HG02588 (cell line): ENCODE results near the gene ABCC3.

Source experiments
- ATAC-seq: cut with Tn5 transposase; IDR thresholded peaks from one replicate; pipeline ENCODE4 v1.9.1; 2021; ENCODE audit warnings: mild to moderate bottlenecking, moderate library complexity; ENCODE audit not compliant: unreplicated experiment

Gene ABCC3

DNA sequence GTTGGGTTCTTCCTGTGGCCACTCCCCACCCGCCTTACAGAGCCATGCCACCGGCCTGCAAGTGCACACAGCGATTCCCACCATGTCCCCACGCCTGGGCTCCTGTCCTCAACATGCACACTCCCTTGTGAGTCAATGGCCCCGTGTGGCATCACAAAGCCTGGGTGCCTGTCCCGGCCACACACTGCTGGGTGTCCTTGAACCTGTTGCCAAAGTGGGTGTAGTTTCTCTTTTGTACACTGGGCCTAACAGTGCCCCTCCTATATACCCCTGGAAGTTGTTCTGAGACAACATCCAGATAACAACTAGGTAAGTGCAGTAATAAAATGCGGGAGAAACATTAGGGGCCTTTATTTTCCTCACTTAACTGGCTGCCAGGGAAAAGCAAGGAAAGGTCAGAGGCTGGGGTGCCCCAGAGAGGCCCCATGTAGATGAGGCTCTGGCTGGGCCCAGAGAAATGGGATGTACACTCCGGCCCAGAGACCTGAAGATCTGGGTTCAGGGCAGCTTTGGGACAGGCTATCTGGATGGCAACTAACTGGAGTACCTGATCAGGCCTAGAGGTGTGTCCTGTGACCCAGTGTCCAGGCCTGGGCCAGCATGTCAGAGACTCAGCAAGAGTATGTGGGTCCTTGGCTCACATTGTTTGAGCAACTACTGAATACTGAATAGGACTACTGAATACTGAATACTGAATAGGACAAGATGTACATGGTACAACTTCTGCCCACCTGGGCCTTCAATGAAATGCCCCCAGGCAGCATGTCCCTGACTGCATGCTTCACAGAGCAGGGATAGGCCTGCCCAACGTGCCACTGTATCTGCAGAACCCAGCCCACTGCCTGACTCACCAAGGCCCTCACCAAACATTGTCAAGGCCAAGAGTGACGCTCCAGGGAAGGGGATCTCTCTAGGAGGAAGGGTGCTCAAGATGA, 8.3 kb downstream of the ABCC3 start:
- no peak for ATAC-seq

DNA sequence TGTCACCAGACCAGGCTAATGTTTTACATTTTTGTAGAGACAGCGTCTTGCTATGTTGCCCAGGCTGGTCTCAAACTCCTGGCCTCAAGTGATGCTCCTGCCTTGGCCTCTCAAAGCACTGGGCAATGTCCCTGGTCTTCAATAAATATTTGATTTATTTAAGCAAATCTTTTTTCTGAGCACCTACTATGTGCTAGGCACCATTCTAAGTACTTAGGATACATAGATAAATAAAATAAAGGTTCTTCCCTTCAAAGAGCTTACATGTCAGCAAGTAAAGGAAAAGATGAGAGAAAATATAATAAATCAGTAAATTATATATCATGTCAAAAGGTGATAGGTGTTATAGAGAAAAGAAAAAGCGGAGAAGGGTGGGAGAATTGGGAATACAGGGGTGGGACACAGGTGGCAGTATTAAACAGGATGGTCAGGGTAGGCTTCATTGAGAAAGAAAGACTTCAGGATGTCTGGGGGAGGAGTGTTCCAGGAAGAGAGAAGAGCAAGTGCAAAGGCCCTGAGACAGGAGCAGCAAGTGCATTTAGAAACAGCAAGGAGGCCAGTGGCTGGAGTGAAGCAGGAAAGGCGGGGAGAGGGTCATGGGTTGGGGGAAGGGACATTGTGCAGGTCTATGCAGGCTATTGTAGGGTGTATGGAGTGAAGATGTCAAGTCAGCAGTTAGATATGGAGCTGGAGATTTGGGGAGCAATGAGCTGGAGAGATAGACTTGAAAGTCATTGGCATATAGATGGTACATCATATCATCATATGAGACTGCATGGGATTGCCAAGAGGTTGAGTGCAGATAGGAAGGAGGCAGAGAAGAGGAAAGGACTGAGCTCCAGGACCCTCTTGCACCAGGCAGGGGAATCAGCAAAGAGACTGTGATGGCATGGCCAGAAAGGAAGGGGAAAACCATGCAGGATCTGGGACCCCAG, 11.3 kb downstream of the ABCC3 start:
- no peak for ATAC-seq

DNA sequence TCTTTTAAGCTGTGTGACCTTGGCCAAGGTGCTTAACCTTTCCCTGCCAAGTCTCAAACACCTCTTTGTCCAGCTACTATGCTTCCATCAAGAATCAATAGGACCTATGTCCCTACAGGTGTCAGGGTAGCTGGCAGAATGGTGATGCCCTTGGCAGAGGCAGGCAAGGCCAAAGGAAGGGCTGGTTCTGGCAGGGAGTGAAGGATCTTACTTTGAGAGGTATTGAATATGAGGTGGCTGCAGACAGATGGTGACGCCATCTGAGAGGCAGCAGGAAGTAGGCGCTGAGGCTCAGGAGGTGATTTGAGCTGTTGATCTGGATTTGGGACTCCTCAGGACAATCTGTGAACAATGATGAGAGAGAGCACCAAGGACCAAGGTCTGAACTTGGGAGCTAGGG, 12.5 kb downstream of the ABCC3 start:
- ATAC-seq: no peak

GRCh38 chr17:50649042-50649908, 14.6 kb downstream of the ABCC3 start:
- ATAC-seq: no peak

DNA sequence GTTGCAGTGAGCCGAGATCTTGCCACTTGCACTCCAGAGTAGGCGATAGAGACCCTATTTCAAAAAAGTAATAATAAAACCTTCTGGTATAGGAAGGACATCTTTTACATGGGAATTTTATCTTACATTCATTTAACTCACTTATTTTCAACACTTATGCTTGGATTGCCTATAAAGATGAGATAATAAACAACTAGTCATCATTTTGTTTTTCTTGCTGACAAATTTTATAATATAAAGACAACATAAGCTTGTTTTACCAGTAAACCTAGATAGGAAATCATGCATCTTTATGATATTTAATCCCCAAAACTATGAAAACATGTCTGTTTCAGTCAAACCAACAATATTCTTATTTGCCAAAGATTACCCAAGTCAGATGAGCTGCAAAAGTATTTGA, 17.0 kb downstream of the ABCC3 start:
- no peak for ATAC-seq

- ATAC-seq: no peak
These were observed 19.1 kb downstream of the ABCC3 start for GRCh38 chr17:50653738-50654137.

GRCh38 chr17:50656509-50656908, 21.8 kb downstream of the ABCC3 start:
- ATAC-seq: no peak

DNA sequence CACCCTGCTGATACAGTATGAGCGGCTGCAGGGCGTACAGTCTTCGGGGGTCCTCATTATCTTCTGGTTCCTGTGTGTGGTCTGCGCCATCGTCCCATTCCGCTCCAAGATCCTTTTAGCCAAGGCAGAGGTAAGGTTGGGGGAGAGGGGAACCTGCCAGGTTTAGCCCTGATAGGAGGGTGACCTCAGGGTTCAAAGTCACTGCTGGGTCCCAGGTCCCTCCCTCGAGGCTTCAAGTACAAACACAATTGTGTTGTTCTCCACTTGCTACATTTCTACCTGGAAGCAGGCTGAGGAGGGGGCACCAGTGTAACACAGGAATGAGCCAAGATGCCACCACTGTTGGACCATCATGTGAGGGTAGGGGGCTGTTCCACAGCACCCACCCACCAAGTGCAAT, 22.4 kb downstream of the ABCC3 start:
- ATAC-seq: no peak

- no peak for ATAC-seq
These were observed 22.9 kb downstream of the ABCC3 start for GRCh38 chr17:50657627-50658026.

DNA sequence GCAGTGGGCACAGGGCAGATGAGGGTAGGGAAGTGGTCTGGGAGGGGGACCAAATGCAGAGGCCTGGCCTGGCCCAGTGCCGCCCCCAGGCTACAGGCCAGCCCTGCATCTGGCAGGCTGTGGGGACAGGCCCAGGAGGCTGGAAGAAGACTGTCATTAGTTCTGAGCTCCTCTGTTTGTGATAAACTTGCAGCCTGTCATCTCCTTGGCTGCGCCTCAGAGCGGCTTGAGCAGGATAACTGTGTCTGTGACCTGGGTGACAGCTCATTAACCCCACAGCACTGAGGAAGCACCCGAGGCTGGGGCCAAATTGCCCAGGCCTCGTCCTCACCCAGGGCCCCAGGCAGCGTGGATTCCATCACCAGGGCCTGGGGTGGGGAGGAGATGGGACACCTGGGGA, 23.9 kb downstream of the ABCC3 start:
- ATAC-seq: no peak

GRCh38 chr17:50659179-50659578, 24.5 kb downstream of the ABCC3 start:
- ATAC-seq: no peak

DNA sequence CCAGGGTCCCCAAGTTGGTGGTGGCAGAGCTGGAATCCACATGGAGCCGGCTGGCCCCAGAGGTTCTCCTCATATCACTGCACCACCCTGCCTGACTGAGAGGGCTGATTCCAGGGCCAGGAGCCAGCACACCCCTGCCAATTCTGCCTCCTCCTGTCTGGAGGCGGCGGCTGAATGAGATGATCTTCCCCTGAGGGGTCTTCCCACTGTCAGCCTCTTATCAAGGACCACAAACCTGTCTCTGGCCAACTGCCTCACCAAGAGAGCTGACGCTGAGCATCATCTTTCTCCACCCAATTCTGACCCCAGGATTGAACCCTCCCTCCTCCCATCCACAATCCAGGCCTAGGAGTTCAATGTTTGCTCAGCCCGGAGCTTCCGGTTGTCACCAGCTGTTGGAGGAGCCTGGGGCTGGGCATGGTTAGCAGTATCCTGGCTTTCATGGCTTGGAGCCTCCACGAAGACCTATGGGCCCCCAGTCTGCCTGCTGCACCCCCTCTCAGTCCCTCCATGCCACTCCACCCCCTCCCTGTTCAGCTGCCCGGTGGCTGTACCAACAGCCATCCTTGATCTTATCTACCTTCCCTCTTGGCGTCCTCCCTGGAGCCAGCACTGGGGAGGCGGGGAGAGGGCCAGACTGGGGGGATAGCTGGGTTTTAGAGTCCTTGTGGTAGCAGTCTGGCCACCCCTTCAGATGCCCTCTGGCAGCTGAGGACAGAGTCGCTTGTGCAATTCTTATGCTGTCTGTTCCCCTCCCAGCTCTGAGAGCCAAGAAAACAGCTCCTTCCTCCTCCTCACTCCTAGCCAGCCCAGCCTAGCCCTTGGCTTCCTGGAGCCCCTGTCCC, 25.6 kb downstream of the ABCC3 start:
- ATAC-seq: no peak

DNA sequence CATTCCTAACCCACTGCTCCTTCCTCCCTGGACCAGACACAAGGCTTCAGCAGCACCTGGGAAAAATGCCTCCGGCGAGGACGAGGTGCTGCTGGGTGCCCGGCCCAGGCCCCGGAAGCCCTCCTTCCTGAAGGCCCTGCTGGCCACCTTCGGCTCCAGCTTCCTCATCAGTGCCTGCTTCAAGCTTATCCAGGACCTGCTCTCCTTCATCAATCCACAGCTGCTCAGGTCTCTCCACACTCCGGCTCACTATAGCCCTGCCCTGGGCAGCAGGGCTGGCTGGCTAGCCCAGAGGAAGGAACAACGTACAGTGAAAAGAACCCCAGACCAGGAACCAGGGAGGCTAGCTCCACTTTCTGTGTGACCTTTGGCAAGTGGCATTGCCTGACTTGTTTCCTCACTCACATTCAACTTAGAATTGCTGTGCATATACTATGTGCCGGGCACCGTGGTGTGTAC, 26.2 kb downstream of the ABCC3 start:
- no peak for ATAC-seq

GRCh38 chr17:50661348-50661747, 26.7 kb downstream of the ABCC3 start:
- ATAC-seq: no peak

GRCh38 chr17:50661795-50662391, 27.2 kb downstream of the ABCC3 start:
- no peak for ATAC-seq

- ATAC-seq: no peak
These were observed 28.0 kb downstream of the ABCC3 start for GRCh38 chr17:50662632-50663225.

GRCh38 chr17:50663812-50664374, 29.2 kb downstream of the ABCC3 start:
- no peak for ATAC-seq

DNA sequence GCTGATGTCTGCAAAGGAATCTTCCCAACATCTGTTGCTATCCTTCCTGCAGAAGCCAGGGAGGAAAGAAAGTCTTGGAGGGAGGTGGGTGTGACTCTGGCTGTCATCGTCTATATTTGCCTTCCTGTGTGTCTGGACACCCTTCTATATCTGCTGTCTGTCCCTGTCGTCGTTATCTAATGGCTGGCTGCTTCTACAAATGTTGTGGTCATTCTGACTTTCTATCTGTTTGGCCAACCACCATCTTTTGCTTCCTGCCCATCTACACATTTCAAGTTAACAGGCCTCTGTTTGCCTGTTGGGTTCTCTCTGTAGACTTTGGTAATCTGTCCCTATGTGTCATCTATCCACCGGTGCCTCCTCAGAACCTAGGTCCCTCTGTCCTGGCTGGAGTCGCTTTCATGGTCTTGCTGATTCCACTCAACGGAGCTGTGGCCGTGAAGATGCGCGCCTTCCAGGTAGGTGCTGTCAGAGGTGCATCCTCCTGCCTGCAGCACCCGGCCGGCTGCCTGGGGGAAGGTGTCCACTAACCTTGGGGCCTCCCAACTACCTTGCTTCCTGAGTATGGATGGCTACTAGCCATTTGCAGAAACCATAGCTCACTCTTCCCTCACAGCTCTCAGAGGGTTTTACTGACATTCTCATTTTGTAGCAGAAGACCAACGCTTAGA, 30.2 kb downstream of the ABCC3 start:
- ATAC-seq: no peak
